Measurements from ENCODE around the gene MKI67. TPM values are rescaled to one million over a fixed set of nuclear protein-coding genes. Genes with fewer than 3 reads are reported as not detected.

The MKI67 gene
- total and polyA plus RNA-seq, 2 of the 13 experiments (the other 11 are each of a cell fraction or from before 2014, with no cell fraction given), result 6.7 to 22.9 TPM

DNA sequence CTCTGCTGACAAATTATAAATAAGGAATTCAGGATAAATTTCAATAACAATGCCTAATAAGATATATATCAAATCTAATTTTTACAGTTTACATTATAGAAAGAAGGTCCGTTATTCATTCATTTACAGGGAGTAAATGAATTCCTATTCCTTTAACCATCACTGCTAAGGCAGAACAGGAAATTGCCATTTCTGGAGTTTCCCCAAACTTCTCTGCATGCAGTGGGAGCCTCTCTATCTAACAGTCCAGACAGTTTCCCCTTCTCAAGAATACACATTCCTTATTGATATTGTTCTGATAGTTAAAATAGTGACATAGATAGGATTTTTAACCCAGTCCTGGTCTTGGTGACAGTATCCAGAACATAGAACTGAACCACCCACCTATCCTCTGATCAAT lies 24.3 kb downstream of the MKI67 start (continued):
- TF ChIP-seq ZIK1 (CRISPR knock-in tag; IDR thresholded peaks at IDR 0.05; ENCODE audit: borderline replicate concordance, low read depth), result no peak
- no peak for TF ChIP-seq NFE2L1 (CRISPR knock-in tag; IDR thresholded peaks at IDR 0.05; ENCODE audit: borderline replicate concordance)
- no peak for TF ChIP-seq ZSCAN22 (CRISPR knock-in tag; IDR thresholded peaks at IDR 0.05)

DNA sequence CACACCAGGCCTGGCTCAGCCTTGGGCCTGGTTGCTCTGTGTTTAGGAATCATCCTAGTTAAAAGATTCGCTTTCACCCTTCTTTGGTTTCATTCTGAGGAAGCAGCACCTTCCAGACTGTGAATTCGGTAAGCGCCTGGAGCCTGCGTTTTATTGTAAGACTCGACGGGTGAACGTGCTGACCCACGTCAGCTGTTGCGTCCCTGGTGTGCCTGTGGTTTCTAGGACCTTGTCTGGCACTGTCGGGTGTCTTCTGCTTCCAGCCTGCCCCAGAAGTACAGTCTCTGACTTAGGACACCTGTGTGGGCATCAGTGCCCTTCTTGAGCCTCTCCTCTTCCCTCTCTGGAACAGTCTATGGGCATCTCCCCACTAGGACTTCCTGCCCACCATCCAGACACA lies 26.3 kb downstream of the MKI67 start:
- no peaks in the 10 kb centered on the region for H3K4me1 ChIP-seq (ENCODE audit: insufficient read depth, low read length)
- H3K36me3 ChIP-seq (replicated peaks in 1 of 2; ENCODE audit: control insufficient read depth in 1 of 2, insufficient read depth in 2 of 2, low read length in 2 of 2), result peaks cover 19 to 68% of the 10 kb centered on the region in 2 experiments
- H3K27ac ChIP-seq (ENCODE audit: extremely low read length, insufficient read depth, low read length), result no peak overlapping the region
- no peak for TF ChIP-seq NAIF1 (CRISPR knock-in tag; IDR thresholded peaks at IDR 0.05; ENCODE audit: borderline replicate concordance)
- no peak for TF ChIP-seq STAG1 (CRISPR knock-in tag; IDR thresholded peaks at IDR 0.05)
- TF ChIP-seq MTA1 (CRISPR knock-in tag; IDR thresholded peaks at IDR 0.05; ENCODE audit: borderline replicate concordance), result no peak
- no peak for TF ChIP-seq RXRB (CRISPR knock-in tag; IDR thresholded peaks at IDR 0.05; ENCODE audit: borderline replicate concordance)
- TF ChIP-seq MED13 (CRISPR knock-in tag; IDR thresholded peaks at IDR 0.05), result no peak
- TF ChIP-seq FOXM1 (CRISPR knock-in tag; IDR thresholded peaks at IDR 0.05), result no peak
- TF ChIP-seq NFATC3 (CRISPR knock-in tag; IDR thresholded peaks at IDR 0.05), result no peak
- TF ChIP-seq, protein P1, sequence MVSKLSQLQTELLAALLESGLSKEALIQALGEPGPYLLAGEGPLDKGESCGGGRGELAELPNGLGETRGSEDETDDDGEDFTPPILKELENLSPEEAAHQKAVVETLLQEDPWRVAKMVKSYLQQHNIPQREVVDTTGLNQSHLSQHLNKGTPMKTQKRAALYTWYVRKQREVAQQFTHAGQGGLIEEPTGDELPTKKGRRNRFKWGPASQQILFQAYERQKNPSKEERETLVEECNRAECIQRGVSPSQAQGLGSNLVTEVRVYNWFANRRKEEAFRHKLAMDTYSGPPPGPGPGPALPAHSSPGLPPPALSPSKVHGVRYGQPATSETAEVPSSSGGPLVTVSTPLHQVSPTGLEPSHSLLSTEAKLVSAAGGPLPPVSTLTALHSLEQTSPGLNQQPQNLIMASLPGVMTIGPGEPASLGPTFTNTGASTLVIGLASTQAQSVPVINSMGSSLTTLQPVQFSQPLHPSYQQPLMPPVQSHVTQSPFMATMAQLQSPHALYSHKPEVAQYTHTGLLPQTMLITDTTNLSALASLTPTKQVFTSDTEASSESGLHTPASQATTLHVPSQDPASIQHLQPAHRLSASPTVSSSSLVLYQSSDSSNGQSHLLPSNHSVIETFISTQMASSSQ (IDR thresholded peaks at IDR 0.05; ENCODE audit: low read depth), result no peak
- TF ChIP-seq, protein P1 (CRISPR knock-in tag; IDR thresholded peaks at IDR 0.05; ENCODE audit: borderline replicate concordance), result no peak
- TF ChIP-seq, protein P2, sequence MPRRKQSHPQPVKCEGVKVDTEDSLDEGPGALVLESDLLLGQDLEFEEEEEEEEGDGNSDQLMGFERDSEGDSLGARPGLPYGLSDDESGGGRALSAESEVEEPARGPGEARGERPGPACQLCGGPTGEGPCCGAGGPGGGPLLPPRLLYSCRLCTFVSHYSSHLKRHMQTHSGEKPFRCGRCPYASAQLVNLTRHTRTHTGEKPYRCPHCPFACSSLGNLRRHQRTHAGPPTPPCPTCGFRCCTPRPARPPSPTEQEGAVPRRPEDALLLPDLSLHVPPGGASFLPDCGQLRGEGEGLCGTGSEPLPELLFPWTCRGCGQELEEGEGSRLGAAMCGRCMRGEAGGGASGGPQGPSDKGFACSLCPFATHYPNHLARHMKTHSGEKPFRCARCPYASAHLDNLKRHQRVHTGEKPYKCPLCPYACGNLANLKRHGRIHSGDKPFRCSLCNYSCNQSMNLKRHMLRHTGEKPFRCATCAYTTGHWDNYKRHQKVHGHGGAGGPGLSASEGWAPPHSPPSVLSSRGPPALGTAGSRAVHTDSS (CRISPR knock-in tag; conservative IDR thresholded peaks at IDR 0.05), result no peak
- TF ChIP-seq AKAP8 (CRISPR knock-in tag; IDR thresholded peaks at IDR 0.05), result no peak
- no peak for TF ChIP-seq ZZZ3 (CRISPR knock-in tag; IDR thresholded peaks at IDR 0.05; ENCODE audit: borderline replicate concordance)
- no peak for TF ChIP-seq AGO2 (optimal IDR thresholded peaks at IDR 0.05; ENCODE audit: low read depth, low read length)
- no peak for TF ChIP-seq ZFP41 (CRISPR knock-in tag; IDR thresholded peaks at IDR 0.05; ENCODE audit: borderline replicate concordance)
- H3K4me3 ChIP-seq (replicated peaks in 1 of 3; ENCODE audit: insufficient read depth in 1 of 3, low read depth in 2 of 3, low read length in 3 of 3), result no peak overlapping the region
- H3K27me3 ChIP-seq (ENCODE audit: control insufficient read depth in 1 of 2, insufficient read depth in 2 of 2, low read length in 2 of 2), result no peaks in the 10 kb centered on the region; a peak in 1 of 5 replicates
- intact Hi-C loops (cut with micrococcal nuclease; ENCODE audit: unreplicated experiment) (no loop called here), in situ Hi-C loops (cut with HindIII; ENCODE audit: extremely low pct_ligation_motif_present, low pct_unique_long_range_greater_than_20kb) (loop anchor here (25.0 kb wide), 1 partner anchor 437 kb away; no protein-coding TSS in a partner anchor)
- FAIRE-seq, result no peak
- no peaks in the 10 kb centered on the region for H4K20me1 ChIP-seq (ENCODE audit: insufficient read depth, low read length)
- WGBS (ENCODE audit: low lambda C conversion rate), result 97% methylated on average over 9 of the region's 10 CpGs
- DNase-seq (ENCODE audit: low spot score), result no peak
- ChIA-PET POLR2A (no interaction called here), CTCF (ENCODE audit: low intra/inter-chr PET ratio, low total read pairs) (no interaction called here)
- no peak for ATAC-seq
- no TSS peak for BruUV-seq (replicated peaks)
- no peaks in the 10 kb centered on the region for H3K79me2 ChIP-seq (ENCODE audit: insufficient read depth, low read length)
- no peak overlapping the region for H3K9ac ChIP-seq (ENCODE audit: insufficient read depth, low read depth, low read length)
- no peak overlapping the region for H3K4me2 ChIP-seq (ENCODE audit: low read depth, low read length)
- no peaks in the 10 kb centered on the region for H3K9me3 ChIP-seq (ENCODE audit: low read length)
- no peak overlapping the region for H2AFZ ChIP-seq (ENCODE audit: low read length)
